H1 (cell line): ENCODE measurements around the gene PTPRD. TPM values are rescaled to one million over a fixed set of nuclear protein-coding genes. Genes with fewer than 3 reads are reported as not detected.

Experiments used
- CTCF ChIA-PET: fragments of 300-600 bp; sonication (Branson Sonifier 250); formaldehyde crosslinking; loops from one replicate; lab custom pipeline; 2021; ENCODE audit not compliant: partially characterized antibody; lab: Charles Lee
- POLR2A ChIA-PET: fragments of 300-600 bp; sonication (Branson Sonifier 250); formaldehyde crosslinking; loops from one replicate; lab custom pipeline; 2021; ENCODE audit warnings: inconsistent platforms; ENCODE audit not compliant: partially characterized antibody; lab: Charles Lee
- DNase-seq, 2 experiments: peaks; one replicate each; pipeline versions ENCODE4 v3.0.0 to v3.0.0-alpha.2; 2010 to 2022; ENCODE audit warnings: low spot score in 2 of 2, low read depth in 1 of 2, mixed read lengths in 1 of 2
- FAIRE-seq: peaks from 2 replicates; lab custom pipeline; 2011; peaks lifted over from hg19 to GRCh38; lab: Jason Lieb, UNC
- H2AFZ ChIP-seq: 2 replicates; pipeline ENCODE4 v1.8.1; 2012; ENCODE audit warnings: low read length, inconsistent platforms
- H2AK5ac ChIP-seq: 2 replicates; pipeline ENCODE4 v1.6.1; 2013; ENCODE audit warnings: low read depth, low read length
- H2BK120ac ChIP-seq: replicated peaks from 2 replicates; pipeline ENCODE3; 2013; ENCODE audit warnings: low read depth, low read length, inconsistent platforms
- H2BK12ac ChIP-seq: 2 replicates; pipeline ENCODE4 v1.6.1; 2013; ENCODE audit warnings: low read depth, low read length
- H2BK15ac ChIP-seq: 2 replicates; pipeline ENCODE4 v1.6.1; 2013; ENCODE audit warnings: low read length
- H2BK20ac ChIP-seq: 2 replicates; pipeline ENCODE4 v1.6.1; 2013; ENCODE audit warnings: low read length
- H2BK5ac ChIP-seq: 2 replicates; pipeline ENCODE4 v1.6.1; 2013; ENCODE audit warnings: low read depth, low read length
- H3K14ac ChIP-seq: 2 replicates; pipeline ENCODE4 v1.6.1; 2013; ENCODE audit warnings: inconsistent platforms; ENCODE audit not compliant: insufficient read length
- H3K18ac ChIP-seq: 2 replicates; pipeline ENCODE4 v1.6.1; 2013; ENCODE audit warnings: low read length; ENCODE audit errors: extremely low read depth
- H3K23ac ChIP-seq: 2 replicates; pipeline ENCODE4 v1.6.1; 2013; ENCODE audit warnings: inconsistent platforms; ENCODE audit not compliant: insufficient read length
- H3K23me2 ChIP-seq: 2 replicates; pipeline ENCODE4 v1.6.1; 2013; ENCODE audit warnings: low read depth, low read length
- H3K27ac ChIP-seq: 2 replicates; pipeline ENCODE4 v1.6.1; 2011; ENCODE audit warnings: low read depth, low read length, inconsistent platforms
- H3K27me3 ChIP-seq, 4 experiments: replicated peaks in 1 of 4; 1 replicate in 1 of 4; 2 replicates in 3 of 4; pipeline versions ENCODE4 v1.6.1 to v1.8.1; 2011 to 2013; ENCODE audit warnings: low read length in 3 of 4, mild to moderate bottlenecking in 3 of 4, inconsistent platforms in 2 of 4, mixed read lengths in 2 of 4, moderate library complexity in 1 of 4; ENCODE audit not compliant: control insufficient read depth in 3 of 4, insufficient read depth in 3 of 4; ENCODE audit errors: extremely low read depth in 1 of 4
- H3K36me3 ChIP-seq, 4 experiments: 2 replicates each; pipeline versions ENCODE4 v1.6.1 to v1.8.1; 2011 to 2013; ENCODE audit warnings: mild to moderate bottlenecking in 4 of 4, low read length in 3 of 4, moderate library complexity in 2 of 4, control low read depth in 1 of 4, inconsistent platforms in 1 of 4; ENCODE audit not compliant: insufficient read depth in 4 of 4, control insufficient read depth in 2 of 4
- H3K4ac ChIP-seq: replicated peaks from 2 replicates; pipeline ENCODE3; 2013; ENCODE audit warnings: low read length, low read depth, mixed read lengths, inconsistent platforms; ENCODE audit not compliant: insufficient read length
- H3K4me1 ChIP-seq, 4 experiments: replicated peaks in 1 of 4; 1 replicate in 1 of 4; 2 replicates in 3 of 4; pipeline versions ENCODE4 v1.6.1 to v1.8.1; 2011 to 2013; ENCODE audit warnings: low read length in 3 of 4, inconsistent platforms in 2 of 4, mixed read lengths in 1 of 4; ENCODE audit not compliant: insufficient read depth in 4 of 4, control insufficient read depth in 3 of 4
- H3K4me2 ChIP-seq, 2 experiments: 2 replicates each; pipeline versions ENCODE4 v1.6.1 to v1.8.1; 2011 to 2013; ENCODE audit warnings: low read depth in 2 of 2, low read length in 2 of 2, control low read depth in 1 of 2, inconsistent platforms in 1 of 2, mild to moderate bottlenecking in 1 of 2; ENCODE audit not compliant: insufficient read depth in 1 of 2
- H3K4me3 ChIP-seq, 4 experiments: fragments of 200-600, 300-600 bp in 1 of 4; sonication (generic), shearing (Covaris generic), sonication (Bioruptor Twin) in 1 of 4; 2 replicates each; pipeline versions ENCODE4 v1.5.1 to v1.8.1; 2011 to 2016; ENCODE audit warnings: low read length in 4 of 4, low read depth in 3 of 4, control low read depth in 2 of 4, inconsistent platforms in 2 of 4, mild to moderate bottlenecking in 2 of 4, mixed read lengths in 1 of 4, moderate library complexity in 1 of 4; ENCODE audit not compliant: insufficient read depth in 2 of 4; ENCODE audit errors: extremely low read depth in 1 of 4
- H3K56ac ChIP-seq: replicated peaks from 2 replicates; pipeline ENCODE3; 2013; ENCODE audit warnings: low read depth, mild to moderate bottlenecking, mixed read lengths, low read length, inconsistent platforms; ENCODE audit not compliant: insufficient read length
- H3K79me1 ChIP-seq: 2 replicates; pipeline ENCODE4 v1.6.1; 2013; ENCODE audit warnings: low read depth, low read length, control low read depth
- H3K79me2 ChIP-seq, 2 experiments: 2 replicates each; pipeline versions ENCODE4 v1.6.1 to v1.8.1; 2012 to 2013; ENCODE audit warnings: low read length in 2 of 2, mild to moderate bottlenecking in 2 of 2, inconsistent platforms in 1 of 2; ENCODE audit not compliant: insufficient read depth in 2 of 2, control insufficient read depth in 1 of 2
- H3K9ac ChIP-seq, 4 experiments: replicated peaks in 1 of 4; 1 replicate in 1 of 4; 2 replicates in 3 of 4; pipeline versions ENCODE4 v1.6.1 to v1.8.1; 2011 to 2013; ENCODE audit warnings: low read depth in 3 of 4, low read length in 3 of 4, control low read depth in 2 of 4, mild to moderate bottlenecking in 2 of 4, moderate library complexity in 2 of 4, inconsistent platforms in 1 of 4; ENCODE audit errors: extremely low read depth in 1 of 4
- H3K9me3 ChIP-seq, 2 experiments: 2 replicates each; pipeline versions ENCODE4 v1.6.1 to v1.8.1; 2012 to 2013; ENCODE audit warnings: mild to moderate bottlenecking in 2 of 2, moderate library complexity in 2 of 2, control low read depth in 1 of 2, inconsistent platforms in 1 of 2, low read depth in 1 of 2, low read length in 1 of 2, mixed read lengths in 1 of 2; ENCODE audit not compliant: insufficient read depth in 2 of 2
- H4K20me1 ChIP-seq, 2 experiments: replicated peaks in 1 of 2; 2 replicates each; pipeline versions ENCODE3 to v1.8.1; 2011 to 2013; ENCODE audit warnings: inconsistent platforms in 2 of 2, low read length in 2 of 2, mild to moderate bottlenecking in 1 of 2; ENCODE audit not compliant: insufficient read depth in 2 of 2, control insufficient read depth in 1 of 2
- H4K5ac ChIP-seq: 2 replicates; pipeline ENCODE4 v1.6.1; 2013; ENCODE audit warnings: low read length, low read depth, mixed read lengths, inconsistent platforms; ENCODE audit not compliant: insufficient read length
- H4K8ac ChIP-seq: 2 replicates; pipeline ENCODE4 v1.8.0; 2013; ENCODE audit warnings: mild to moderate bottlenecking, moderate library complexity, low read length, inconsistent platforms; ENCODE audit not compliant: insufficient read depth; ENCODE audit errors: extremely low read depth
- H4K91ac ChIP-seq: replicated peaks from 2 replicates; pipeline ENCODE3; 2013; ENCODE audit warnings: low read length, mixed read lengths, inconsistent platforms; ENCODE audit not compliant: insufficient read length
- BACH1 ChIP-seq: IDR thresholded peaks from 2 replicates; pipeline ENCODE4 v1.6.1; 2012; ENCODE audit warnings: low read length, improper control_type of control experiment
- CBX5 ChIP-seq: fragments of 300-800, 300-1000 bp; sonication (generic); IDR thresholded peaks from 2 replicates; pipeline ENCODE4 v1.7.1; 2016; ENCODE audit warnings: antibody characterized with exemption, low read length, low read depth
- CHD1 ChIP-seq: IDR thresholded peaks from 2 replicates; pipeline ENCODE4 v1.6.1; 2012; ENCODE audit warnings: low read depth, low read length, improper control_type of control experiment
- CTBP2 ChIP-seq: IDR thresholded peaks from 2 replicates; pipeline ENCODE4 v1.7.0; 2011; ENCODE audit warnings: borderline replicate concordance, mild to moderate bottlenecking, moderate library complexity, mixed read lengths, low read length; ENCODE audit not compliant: insufficient read depth, insufficient read length
- CTCF ChIP-seq, 3 experiments: IDR thresholded peaks; 1 replicate in 2 of 3; 2 replicates in 1 of 3; pipeline versions ENCODE4 v1.5.1 to v1.6.1; 2011; ENCODE audit warnings: low read length in 3 of 3, mild to moderate bottlenecking in 3 of 3, inconsistent platforms in 2 of 3, low read depth in 1 of 3, moderate library complexity in 1 of 3; ENCODE audit not compliant: insufficient read depth in 1 of 3; ENCODE audit errors: control extremely low read depth in 1 of 3
- FOSL1 ChIP-seq: IDR thresholded peaks from 2 replicates; pipeline ENCODE4 v1.6.1; 2011; ENCODE audit warnings: mild to moderate bottlenecking, low read depth, low read length, moderate library complexity; ENCODE audit not compliant: insufficient read depth
- GABPA ChIP-seq: IDR thresholded peaks from 2 replicates; pipeline ENCODE4 v1.6.1; 2011; ENCODE audit warnings: mild to moderate bottlenecking, low read length, moderate library complexity, borderline replicate concordance; ENCODE audit not compliant: insufficient read depth
- HDAC2 ChIP-seq, 2 experiments: fragments of 300-600 bp in 1 of 2; sonication (generic) in 1 of 2; IDR thresholded peaks; 2 replicates each; pipeline ENCODE4 v1.6.1; 2011 to 2012; ENCODE audit warnings: low read depth in 2 of 2, low read length in 2 of 2, mild to moderate bottlenecking in 2 of 2, moderate library complexity in 2 of 2, borderline replicate concordance in 1 of 2, inconsistent platforms in 1 of 2
- JUN ChIP-seq: IDR thresholded peaks from 2 replicates; pipeline ENCODE4 v1.6.1; 2011; ENCODE audit warnings: low read depth, mild to moderate bottlenecking, improper control_type of control experiment, low read length
- KDM4A ChIP-seq: IDR thresholded peaks from one replicate; pipeline ENCODE4 v1.7.1; 2012; ENCODE audit warnings: low read depth, mild to moderate bottlenecking, moderate library complexity, low read length, inconsistent platforms; ENCODE audit not compliant: severe bottlenecking
- POU5F1 ChIP-seq: IDR thresholded peaks from 2 replicates; pipeline ENCODE4 v1.6.1; 2011; ENCODE audit warnings: low read depth, mild to moderate bottlenecking, low read length, moderate library complexity
- RNF2 ChIP-seq: fragments of 200-900, 300-1000 bp; sonication (generic); IDR thresholded peaks from 2 replicates; pipeline ENCODE4 v1.7.1; 2016; ENCODE audit warnings: borderline replicate concordance, low read depth, mild to moderate bottlenecking, antibody characterized with exemption, low read length; ENCODE audit not compliant: poor library complexity, severe bottlenecking; ENCODE audit errors: missing control alignments
- polyA plus RNA-seq, 7 experiments: library from polyadenylated mRNA; depleted of rRNA in 3 of 7; stranded (reverse) in 5 of 7; unstranded in 2 of 7; fragments of >200 nt in 5 of 7; fragments of 200-250 nt in 2 of 7; gene quantifications; 1 replicate in 5 of 7; 2 replicates in 1 of 7; 4 replicates in 1 of 7; pipeline versions ENCODE4 v1.2.1 to v1.2.3, GENCODE V29; 2011 to 2013; ENCODE audit warnings: missing spikeins in 2 of 7, mixed read lengths in 2 of 7
- total RNA-seq: library from RNA; stranded (reverse); fragmentation: NEBNext Ultra II Directional; extraction: Animal tissue kit (Norgen Biotek cat#: 25700); gene quantifications from 2 replicates; pipeline ENCODE4 v1.2.1, GENCODE V29; 2021

The PTPRD gene
- total and polyA plus RNA-seq, 2 of the 8 experiments (the other 6 are each of a cell fraction or from before 2014, with no cell fraction given), result 17.2 to 77.0 TPM

DNA sequence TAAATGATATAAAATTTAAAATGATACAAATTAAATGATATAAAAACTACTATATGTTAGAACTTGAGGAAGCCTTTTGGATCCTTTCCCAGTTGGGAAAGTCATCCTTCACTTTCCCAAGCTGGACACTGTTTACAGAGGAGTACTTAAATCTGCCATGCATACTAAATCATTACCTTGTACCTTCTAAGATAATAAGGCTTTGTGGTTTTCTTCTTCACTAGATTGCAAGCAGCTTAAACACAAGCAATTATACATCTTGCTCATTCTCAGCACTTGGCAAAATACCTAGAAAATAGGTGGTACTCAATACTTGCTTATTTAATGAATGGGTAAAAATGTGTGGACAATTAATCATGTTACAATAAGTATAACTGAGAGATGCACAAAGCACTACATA lies 666.8 kb downstream of the PTPRD start:
- Histone ChIP-seq H3K4me2 (no peak overlapping the region), H2BK120ac (no peak overlapping the region), H2AFZ (no peak overlapping the region), H2BK12ac (no peak overlapping the region), H3K79me1 (no peaks in the 10 kb centered on the region), H2BK15ac (no peak overlapping the region), H3K79me2 (no peaks in the 10 kb centered on the region), H3K27ac (no peak overlapping the region), H3K23me2 (no peaks in the 10 kb centered on the region), H3K9me3 (no peaks in the 10 kb centered on the region), H4K20me1 (no peaks in the 10 kb centered on the region), H3K36me3 (no peaks in the 10 kb centered on the region), H3K56ac (no peak overlapping the region), H3K4ac (no peak overlapping the region), H2BK20ac (no peak overlapping the region), H2BK5ac (no peak overlapping the region), H4K5ac (no peak overlapping the region), H4K91ac (no peak overlapping the region), H4K8ac (no peak overlapping the region), H3K14ac (no peak overlapping the region), H3K18ac (no peak overlapping the region), H2AK5ac (no peak overlapping the region), H3K23ac (no peak overlapping the region), H3K4me1 (no peaks in the 10 kb centered on the region), H3K4me3 (no peak overlapping the region), H3K27me3 (no peaks in the 10 kb centered on the region), H3K9ac (no peak overlapping the region)
- FAIRE-seq (no peak), DNase-seq (no peak)
- CTCF ChIA-PET, result interaction anchor here (5.9 to 7.0 kb wide), 2 partner anchors 156 to 339 kb away, joined by 44 to 52 read pairs; no protein-coding TSS in a partner anchor
- POLR2A ChIA-PET, result no interaction called here
- TF ChIP-seq KDM4A (no peak), CBX5 (no peak), CTBP2 (no peak), GABPA (no peak), POU5F1 (no peak), HDAC2 (IDR thresholded peaks at IDR 0.05; ENCODE audit: borderline replicate concordance in 1 of 2, low read depth in 2 of 2, low read length in 2 of 2) (no peak), CHD1 (no peak), CTCF (IDR thresholded peaks at IDR 0.05; ENCODE audit: control extremely low read depth in 1 of 3, insufficient read depth in 1 of 3, low read depth in 1 of 3, low read length in 3 of 3) (no peak), JUN (no peak), BACH1 (no peak), RNF2 (no peak), FOSL1 (no peak)
